Neuronal stem cell (in vitro differentiated cells): Measurements from ENCODE around the gene SPARCL1.

ENCODE experiments used
- DNase-seq: peaks from one replicate; pipeline ENCODE4 v3.0.0-alpha.2; 2013; ENCODE audit warnings: low spot score
- H2AFZ ChIP-seq: one replicate; pipeline ENCODE4 v1.6.1; 2013; ENCODE audit warnings: mild to moderate bottlenecking, low read length, inconsistent platforms
- H2AK5ac ChIP-seq: 2 replicates; pipeline ENCODE4 v1.6.1; 2013; ENCODE audit warnings: low read depth, mild to moderate bottlenecking, inconsistent platforms, low read length, moderate library complexity, mixed read lengths
- H2BK120ac ChIP-seq: 2 replicates; pipeline ENCODE4 v1.6.1; 2013; ENCODE audit warnings: low read depth, mild to moderate bottlenecking, inconsistent platforms, low read length, moderate library complexity, mixed read lengths
- H2BK12ac ChIP-seq: one replicate; pipeline ENCODE4 v1.6.1; 2013; ENCODE audit warnings: low read length, inconsistent platforms
- H2BK15ac ChIP-seq: 2 replicates; pipeline ENCODE4 v1.6.1; 2013; ENCODE audit warnings: mild to moderate bottlenecking, low read length, inconsistent platforms, mixed read lengths
- H2BK5ac ChIP-seq: one replicate; pipeline ENCODE4 v1.6.1; 2013; ENCODE audit warnings: inconsistent platforms, mild to moderate bottlenecking, low read length, moderate library complexity
- H3K14ac ChIP-seq: one replicate; pipeline ENCODE4 v1.6.1; 2013; ENCODE audit warnings: low read length, inconsistent platforms
- H3K18ac ChIP-seq: 2 replicates; pipeline ENCODE4 v1.6.1; 2013; ENCODE audit warnings: low read length, inconsistent platforms
- H3K23ac ChIP-seq: 2 replicates; pipeline ENCODE4 v1.6.1; 2013; ENCODE audit warnings: low read depth, mild to moderate bottlenecking, mixed read lengths, low read length, inconsistent platforms; ENCODE audit not compliant: poor library complexity
- H3K27ac ChIP-seq: replicated peaks from 3 replicates; pipeline ENCODE4 v1.5.1; 2013; ENCODE audit warnings: low read length, inconsistent platforms
- H3K27me3 ChIP-seq, 3 experiments: 2 replicates each; pipeline ENCODE4 v1.6.1; 2013; ENCODE audit warnings: low read length in 3 of 3, mild to moderate bottlenecking in 2 of 3, inconsistent platforms in 1 of 3, low read depth in 1 of 3, mixed read lengths in 1 of 3, moderate library complexity in 1 of 3; ENCODE audit not compliant: control insufficient read depth in 3 of 3, insufficient read depth in 3 of 3
- H3K36me3 ChIP-seq, 2 donors: replicated peaks in 1 of 2; 2 replicates each; pipeline ENCODE4 v1.6.1; 2013; ENCODE audit warnings: low read length in 2 of 2; ENCODE audit not compliant: control insufficient read depth in 2 of 2, insufficient read depth in 2 of 2
- H3K4ac ChIP-seq: 2 replicates; pipeline ENCODE4 v1.6.1; 2013; ENCODE audit warnings: inconsistent platforms, mild to moderate bottlenecking, low read length, moderate library complexity
- H3K4me1 ChIP-seq, 2 donors: 1 replicate in 1 of 2; 2 replicates in 1 of 2; pipeline ENCODE4 v1.6.1; 2013; ENCODE audit warnings: low read length in 2 of 2, low read depth in 1 of 2; ENCODE audit not compliant: control insufficient read depth in 2 of 2, insufficient read depth in 1 of 2
- H3K4me2 ChIP-seq: one replicate; pipeline ENCODE4 v1.6.1; 2013; ENCODE audit warnings: mild to moderate bottlenecking, low read length, inconsistent platforms; ENCODE audit not compliant: insufficient read depth, poor library complexity, severe bottlenecking
- H3K4me3 ChIP-seq, 2 donors: 2 replicates each; pipeline ENCODE4 v1.5.1; 2013; ENCODE audit warnings: low read length in 2 of 2, mild to moderate bottlenecking in 2 of 2, inconsistent platforms in 1 of 2, moderate library complexity in 1 of 2
- H3K79me1 ChIP-seq: one replicate; pipeline ENCODE4 v1.6.1; 2013; ENCODE audit warnings: low read depth, mild to moderate bottlenecking, inconsistent platforms, low read length, moderate library complexity
- H3K9ac ChIP-seq: one replicate; pipeline ENCODE4 v1.6.1; 2013; ENCODE audit warnings: mild to moderate bottlenecking, low read depth, low read length, inconsistent platforms; ENCODE audit not compliant: poor library complexity
- H3K9me3 ChIP-seq, 2 donors: replicated peaks in 1 of 2; 2 replicates each; pipeline versions ENCODE3 to v1.6.1; 2013; ENCODE audit warnings: low read length in 2 of 2, mild to moderate bottlenecking in 2 of 2, inconsistent platforms in 1 of 2, low read depth in 1 of 2, mixed read lengths in 1 of 2, moderate library complexity in 1 of 2; ENCODE audit not compliant: control insufficient read depth in 2 of 2, insufficient read depth in 1 of 2
- H4K8ac ChIP-seq: one replicate; pipeline ENCODE4 v1.6.1; 2013; ENCODE audit warnings: low read depth, mild to moderate bottlenecking, inconsistent platforms, low read length, moderate library complexity
- H4K91ac ChIP-seq: one replicate; pipeline ENCODE4 v1.6.1; 2013; ENCODE audit warnings: low read length, low read depth, mild to moderate bottlenecking, inconsistent platforms; ENCODE audit not compliant: poor library complexity
- WGBS, 2 donors: extraction: QIAGEN DNeasy Blood & Tissue Kit; methylation state at CpG; one replicate each; pipeline ENCODE4 v1.1.7; 2013; ENCODE audit warnings: missing lambda C conversion rate in 2 of 2, mixed read lengths in 1 of 2; ENCODE audit not compliant: insufficient read length in 2 of 2, insufficient replicate concordance in 1 of 2; ENCODE audit errors: extremely low coverage in 2 of 2; 5-methylcytosine and 5-hydroxymethylcytosine counted together

SPARCL1 gene

DNA sequence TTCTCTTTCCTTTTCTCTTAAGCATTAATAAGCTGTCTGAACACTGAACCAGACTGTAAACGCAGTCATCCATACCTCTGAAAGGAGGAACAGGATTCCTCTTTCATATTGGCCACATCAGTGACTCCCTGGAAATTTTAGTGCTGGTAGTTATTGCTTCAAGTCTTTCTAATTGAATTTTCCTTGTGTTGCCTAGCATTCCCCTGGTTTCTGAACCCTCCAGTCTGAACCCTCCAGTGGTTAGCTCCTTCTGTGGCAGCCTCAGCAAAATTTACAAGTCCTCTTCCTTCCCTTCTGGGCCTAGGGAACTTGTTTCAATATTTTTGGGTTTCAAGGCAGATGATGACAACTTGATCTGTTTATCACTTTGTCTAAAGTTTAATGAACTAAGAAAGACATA, 7.9 kb downstream of the SPARCL1 start:
- Histone ChIP-seq H3K14ac (no peak overlapping the region), H3K18ac (no peak overlapping the region), H2BK15ac (no peak overlapping the region), H3K4ac (no peak overlapping the region), H3K27me3 (peaks cover 0 to 8% (median 0%) of the 10 kb centered on the region in 3 experiments), H2AFZ (no peak overlapping the region), H2BK120ac (no peak overlapping the region), H2BK12ac (no peak overlapping the region), H3K4me2 (no peak overlapping the region), H3K4me3 (no peak overlapping the region), H3K4me1 (peaks cover 2 to 21% of the 10 kb centered on the region in 2 donors), H2AK5ac (no peak overlapping the region), H4K8ac (no peak overlapping the region), H3K9ac (no peak overlapping the region), H3K36me3 (no peaks in the 10 kb centered on the region), H3K9me3 (peaks cover 0 to 12% of the 10 kb centered on the region in 2 donors), H3K27ac (no peak overlapping the region), H4K91ac (no peak overlapping the region), H2BK5ac (no peak overlapping the region), H3K79me1 (no peaks in the 10 kb centered on the region), H3K23ac (no peak overlapping the region)
- DNase-seq: no peak
- WGBS, 2 donors: no CpG with 5 or more reads among the region's 1 CpG

DNA sequence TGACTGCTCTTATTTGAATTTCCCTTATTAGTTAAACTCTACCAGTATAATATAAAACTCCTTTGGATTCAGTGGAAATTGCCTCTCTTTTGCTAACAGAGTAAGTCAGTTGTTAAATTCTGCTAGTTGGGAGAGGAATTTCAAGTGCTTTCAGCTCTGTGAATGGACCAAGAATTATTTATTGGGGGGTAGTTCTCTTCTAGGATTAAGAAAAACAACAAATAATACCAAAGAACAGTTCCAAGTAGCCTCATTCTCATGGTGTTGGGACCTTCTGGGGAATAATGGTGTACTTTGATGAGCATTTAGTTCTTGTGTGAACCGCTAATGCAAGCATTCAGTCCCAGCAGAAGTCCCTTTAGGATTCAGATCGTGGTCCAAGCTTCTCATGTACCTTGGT, 11.6 kb downstream of the SPARCL1 start:
- no peak overlapping the region for H2BK12ac ChIP-seq
- peaks cover 0 to 8% (median 0%) of the 10 kb centered on the region in 3 experiments for H3K27me3 ChIP-seq
- H2AK5ac ChIP-seq: no peak overlapping the region
- H4K8ac ChIP-seq: no peak overlapping the region
- no peaks in the 10 kb centered on the region for H3K36me3 ChIP-seq
- no peak overlapping the region for H2BK15ac ChIP-seq
- no peak overlapping the region for H3K4ac ChIP-seq
- no peak overlapping the region for H3K4me3 ChIP-seq
- H2BK120ac ChIP-seq: no peak overlapping the region
- H3K23ac ChIP-seq: no peak overlapping the region
- H3K9me3 ChIP-seq: no peaks in the 10 kb centered on the region
- no peak overlapping the region for H3K14ac ChIP-seq
- no peak overlapping the region for H2BK5ac ChIP-seq
- WGBS, 2 donors: no CpG with 5 or more reads among the region's 2 CpGs
- no peaks in the 10 kb centered on the region for H3K79me1 ChIP-seq
- H3K4me2 ChIP-seq: no peak overlapping the region
- no peak overlapping the region for H3K18ac ChIP-seq
- no peak overlapping the region for H3K27ac ChIP-seq
- H2AFZ ChIP-seq: no peak overlapping the region
- no peak overlapping the region for H4K91ac ChIP-seq
- no peak for DNase-seq
- H3K9ac ChIP-seq: no peak overlapping the region
- peaks cover 2 to 9% of the 10 kb centered on the region in 2 donors for H3K4me1 ChIP-seq

GRCh38 chr4:87516683-87517082, 12.5 kb downstream of the SPARCL1 start:
- no peak for DNase-seq
- Histone ChIP-seq H3K79me1 (no peaks in the 10 kb centered on the region), H2BK5ac (no peak overlapping the region), H4K8ac (no peak overlapping the region), H3K27me3 (peaks cover 0 to 5% (median 0%) of the 10 kb centered on the region in 3 experiments), H2AFZ (no peak overlapping the region), H4K91ac (no peak overlapping the region), H2BK12ac (no peak overlapping the region), H3K4ac (no peak overlapping the region), H3K23ac (no peak overlapping the region), H2BK120ac (no peak overlapping the region), H3K9ac (no peak overlapping the region), H2BK15ac (no peak overlapping the region), H3K18ac (no peak overlapping the region), H3K4me1 (peaks cover 2 to 9% of the 10 kb centered on the region in 2 donors), H2AK5ac (no peak overlapping the region), H3K14ac (no peak overlapping the region), H3K4me2 (no peak overlapping the region), H3K27ac (no peak overlapping the region), H3K36me3 (no peaks in the 10 kb centered on the region), H3K9me3 (no peaks in the 10 kb centered on the region), H3K4me3 (no peak overlapping the region)
- no CpG with 5 or more reads among the region's 3 CpGs for WGBS, 2 donors

- Histone ChIP-seq H3K27me3 (no peaks in the 10 kb centered on the region), H3K4ac (no peak overlapping the region), H2BK120ac (no peak overlapping the region)
These were observed 16.8 kb downstream of the SPARCL1 start for GRCh38 chr4:87512400-87512799.

More at GRCh38 chr4:87512400-87512799, 16.8 kb downstream of the SPARCL1 start:
- H3K9me3 ChIP-seq: no peaks in the 10 kb centered on the region
- H3K27ac ChIP-seq: no peak overlapping the region
- no peak overlapping the region for H2BK5ac ChIP-seq
- DNase-seq: no peak
- H2AK5ac ChIP-seq: no peak overlapping the region
- WGBS, 2 donors: no CpG with 5 or more reads among the region's 1 CpG
- H3K4me1 ChIP-seq: no peaks in the 10 kb centered on the region
- no peak overlapping the region for H3K4me2 ChIP-seq
- H3K9ac ChIP-seq: no peak overlapping the region
- H3K79me1 ChIP-seq: no peaks in the 10 kb centered on the region
- no peak overlapping the region for H2BK12ac ChIP-seq
- no peak overlapping the region for H2AFZ ChIP-seq
- H4K8ac ChIP-seq: no peak overlapping the region
- H3K18ac ChIP-seq: no peak overlapping the region
- H3K14ac ChIP-seq: no peak overlapping the region
- no peaks in the 10 kb centered on the region for H3K36me3 ChIP-seq
- H3K4me3 ChIP-seq: no peak overlapping the region
- H3K23ac ChIP-seq: no peak overlapping the region
- no peak overlapping the region for H4K91ac ChIP-seq
- no peak overlapping the region for H2BK15ac ChIP-seq
